SK-N-SH (cell line): ENCODE results near the gene NME3. TPM values are rescaled to one million over a fixed set of nuclear protein-coding genes. Genes with fewer than 3 reads are reported as not detected.

ENCODE experiments used
- CTCF ChIA-PET: fragments of 300-600, 350-600 bp; formaldehyde crosslinking; extraction: SDS; loops from one replicate; lab custom pipeline; 2021; lab: Yijun Ruan, JAX
- POLR2A ChIA-PET: fragments of 350-600 bp; sonication (Branson Sonifier 250); formaldehyde crosslinking; extraction: SDS; loops from one replicate; lab custom pipeline; 2020; ENCODE audit warnings: antibody characterized with exemption, inconsistent platforms; lab: Yijun Ruan, JAX
- DNase-seq: peaks from one replicate; pipeline ENCODE4 v3.0.0; 2012
- H2AFZ ChIP-seq: fragments of 200-600 bp; sonication (generic); 2 replicates; pipeline ENCODE4 v1.8.1; 2016; ENCODE audit warnings: antibody characterized with exemption, mild to moderate bottlenecking, low read depth
- H3F3A ChIP-seq: fragments of 200-600 bp; sonication (generic); replicated peaks from 2 replicates; pipeline ENCODE3; 2016; ENCODE audit warnings: antibody characterized with exemption, mild to moderate bottlenecking; ENCODE audit not compliant: insufficient read depth
- H3K27ac ChIP-seq, 2 experiments: fragments of 200-500 bp in 1 of 2; fragments of 200-600 bp in 1 of 2; sonication (Bioruptor generic) in 1 of 2; sonication (generic), shearing (Covaris generic) in 1 of 2; 2 replicates each; pipeline versions ENCODE4 v1.5.1 to v1.6.1; 2014 to 2016; ENCODE audit warnings: low read depth in 2 of 2, inconsistent platforms in 1 of 2, low read length in 1 of 2, mild to moderate bottlenecking in 1 of 2, mixed read lengths in 1 of 2
- H3K27me3 ChIP-seq: fragments of 200-600 bp; sonication (generic), shearing (Covaris generic); 2 replicates; pipeline ENCODE4 v1.6.1; 2016; ENCODE audit warnings: mixed run types; ENCODE audit not compliant: insufficient read depth
- H3K36me3 ChIP-seq, 2 experiments: fragments of 200-500 bp in 1 of 2; fragments of 200-600 bp in 1 of 2; sonication (Bioruptor generic) in 1 of 2; sonication (generic) in 1 of 2; replicated peaks in 1 of 2; 2 replicates each; pipeline versions ENCODE3 to v1.5.1; 2014 to 2016; ENCODE audit warnings: low read length in 1 of 2, mild to moderate bottlenecking in 1 of 2; ENCODE audit not compliant: insufficient read depth in 2 of 2, control insufficient read depth in 1 of 2
- H3K4me1 ChIP-seq, 2 experiments: fragments of 200-500 bp in 1 of 2; fragments of 200-600 bp in 1 of 2; sonication (Bioruptor generic) in 1 of 2; sonication (generic), shearing (Covaris generic) in 1 of 2; 2 replicates each; pipeline versions ENCODE4 v1.5.1 to v1.6.1; 2014 to 2016; ENCODE audit warnings: low read depth in 1 of 2, low read length in 1 of 2, mixed run types in 1 of 2; ENCODE audit not compliant: insufficient read depth in 2 of 2, control insufficient read depth in 1 of 2
- H3K4me2 ChIP-seq: fragments of 200-600 bp; sonication (generic), shearing (Covaris generic); 2 replicates; pipeline ENCODE4 v1.6.1; 2017; ENCODE audit warnings: mixed run types
- H3K4me3 ChIP-seq, 2 experiments: fragments of 200-500 bp in 1 of 2; fragments of 200-600 bp in 1 of 2; sonication (Bioruptor generic) in 1 of 2; sonication (generic), shearing (Covaris generic) in 1 of 2; 2 replicates each; pipeline versions ENCODE4 v1.5.1 to v1.8.1; 2014 to 2016; ENCODE audit warnings: low read depth in 2 of 2, inconsistent platforms in 1 of 2, low read length in 1 of 2, mild to moderate bottlenecking in 1 of 2, mixed read lengths in 1 of 2, moderate library complexity in 1 of 2
- H3K79me2 ChIP-seq: fragments of 200-600 bp; sonication (generic); 2 replicates; pipeline ENCODE4 v1.8.1; 2017; ENCODE audit warnings: mild to moderate bottlenecking; ENCODE audit not compliant: insufficient read depth
- H3K9ac ChIP-seq: fragments of 200-600 bp; sonication (generic); 2 replicates; pipeline ENCODE4 v1.6.1; 2017; ENCODE audit warnings: mixed run types
- H3K9me2 ChIP-seq: fragments of 200-600 bp; sonication (generic); 2 replicates; pipeline ENCODE4 v1.6.1; 2017; ENCODE audit warnings: mixed run types
- H3K9me3 ChIP-seq: fragments of 200-600 bp; sonication (generic); 2 replicates; pipeline ENCODE4 v1.6.1; 2017; ENCODE audit warnings: mixed run types, mild to moderate bottlenecking, moderate library complexity
- H4K20me1 ChIP-seq: fragments of 200-600 bp; sonication (generic); 2 replicates; pipeline ENCODE4 v1.6.1; 2017; ENCODE audit warnings: mild to moderate bottlenecking, mixed run types; ENCODE audit not compliant: insufficient read depth
- FOSL2 ChIP-seq: IDR thresholded peaks from 2 replicates; pipeline ENCODE4 v1.4.0; 2012; ENCODE audit warnings: low read depth, mild to moderate bottlenecking, moderate library complexity, borderline replicate concordance
- FOXJ3 ChIP-seq: sonication (generic); formaldehyde crosslinking; IDR thresholded peaks from 2 replicates; pipeline ENCODE4 v1.5.1; 2020; ENCODE audit warnings: mild to moderate bottlenecking, missing genetic modification reagents
- FOXM1 ChIP-seq: IDR thresholded peaks from 2 replicates; pipeline ENCODE4 v1.4.0; 2012; ENCODE audit warnings: low read depth, mild to moderate bottlenecking
- GABPA ChIP-seq: IDR thresholded peaks from 2 replicates; pipeline ENCODE4 v1.4.0; 2012; ENCODE audit warnings: low read depth, mild to moderate bottlenecking
- GATA2 ChIP-seq: sonication (generic); formaldehyde crosslinking; IDR thresholded peaks from 2 replicates; pipeline ENCODE4 v1.5.0; 2020; ENCODE audit warnings: mild to moderate bottlenecking, missing genetic modification reagents
- JUND ChIP-seq: IDR thresholded peaks from 2 replicates; pipeline ENCODE4 v1.4.0; 2012
- MEF2A ChIP-seq: IDR thresholded peaks from 2 replicates; pipeline ENCODE4 v1.4.0; 2012; ENCODE audit warnings: low read depth, borderline replicate concordance
- POLR2AphosphoS5 ChIP-seq: IDR thresholded peaks from 2 replicates; pipeline ENCODE4 v1.6.1; 2012; ENCODE audit warnings: low read depth, low read length
- RFX5 ChIP-seq: IDR thresholded peaks from 2 replicates; pipeline ENCODE4 v1.6.1; 2012; ENCODE audit warnings: mild to moderate bottlenecking, improper control_type of control experiment, low read length
- TAF1 ChIP-seq: IDR thresholded peaks from 2 replicates; pipeline ENCODE4 v1.6.1; 2012; ENCODE audit warnings: low read depth, mild to moderate bottlenecking, low read length, moderate library complexity, borderline replicate concordance
- YY1 ChIP-seq: IDR thresholded peaks from 2 replicates; pipeline ENCODE4 v1.4.0; 2012; ENCODE audit warnings: low read depth, mild to moderate bottlenecking
- WGBS: methylation state at CpG from one replicate; pipeline ENCODE4 v1.1.6; 2017; ENCODE audit warnings: low lambda C conversion rate; 5-methylcytosine and 5-hydroxymethylcytosine counted together
- polyA plus RNA-seq, 3 experiments: library from polyadenylated mRNA; depleted of rRNA; stranded (reverse); fragments of >200 nt; gene quantifications; 2 replicates each; pipeline ENCODE4 v1.2.3, GENCODE V29; 2012
- TF ChIP-seq, protein P1 (sequence below): fragments of 200-600 bp; sonication (generic); IDR thresholded peaks from 2 replicates; pipeline ENCODE4 v1.6.1; 2017; ENCODE audit warnings: antibody characterized with exemption, mild to moderate bottlenecking, moderate library complexity
- TF ChIP-seq, protein P2 (sequence below): IDR thresholded peaks from 2 replicates; pipeline ENCODE4 v1.6.1; 2012; ENCODE audit warnings: mild to moderate bottlenecking, low read depth, low read length, moderate library complexity
- TF ChIP-seq, protein P3 (sequence below): IDR thresholded peaks from 2 replicates; pipeline ENCODE4 v1.4.0; 2012; ENCODE audit warnings: low read depth
- TF ChIP-seq, protein P4 (sequence below): fragments of 150-350 bp; IDR thresholded peaks from 2 replicates; pipeline ENCODE4 v1.6.1; 2017; ENCODE audit warnings: antibody characterized with exemption, low read length, low read depth, borderline replicate concordance
- TF ChIP-seq, protein P5 (sequence below): IDR thresholded peaks from 2 replicates; pipeline ENCODE4 v1.4.0; 2012; ENCODE audit warnings: low read depth, borderline replicate concordance
- TF ChIP-seq, protein P6 (sequence below): IDR thresholded peaks from 2 replicates; pipeline ENCODE4; 2012

The NME3 gene
- polyA plus RNA-seq, 1 of the 3 experiments (the other 2 are of a cell fraction), result 77.2 TPM

DNA sequence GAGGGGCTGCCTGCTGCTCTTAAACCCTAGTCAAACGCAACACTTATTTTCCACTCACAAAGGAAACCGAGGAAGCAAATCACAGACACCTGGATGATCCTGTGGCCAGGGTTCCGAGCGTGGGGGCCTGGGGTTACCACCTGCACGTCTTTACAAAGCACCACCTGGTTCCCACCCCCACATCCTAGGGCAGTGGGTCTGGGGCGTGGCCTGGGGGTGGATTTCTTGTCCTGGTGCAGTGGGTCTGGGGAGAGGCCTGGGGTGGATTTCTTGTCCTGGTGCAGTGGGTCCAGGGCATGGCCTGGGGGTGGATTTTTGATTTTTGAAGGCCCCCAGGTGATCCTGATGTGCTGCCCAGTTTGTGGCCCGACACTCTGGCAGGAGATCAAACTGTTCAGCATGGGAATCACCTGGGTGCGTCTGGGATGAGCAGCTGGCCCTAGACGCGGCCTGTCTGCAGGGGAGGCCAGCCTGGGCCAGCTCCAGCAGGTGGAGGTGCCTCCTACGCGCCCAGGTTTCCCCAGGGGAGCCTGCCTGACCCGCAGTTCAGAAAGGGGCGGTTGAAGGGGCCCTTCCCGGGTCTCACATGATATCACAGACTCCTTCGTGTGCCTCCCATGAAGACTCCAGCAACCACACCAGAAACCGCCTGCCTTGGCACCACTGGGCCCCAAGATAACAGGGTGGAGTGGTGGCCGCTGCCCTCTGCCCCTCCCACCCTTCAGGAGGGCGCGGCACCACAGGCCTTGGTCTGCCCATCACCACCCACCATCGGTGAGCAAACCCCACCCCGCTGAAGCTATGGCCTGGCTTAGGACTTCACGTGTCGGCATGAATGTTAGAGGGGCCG lies 49.0 kb upstream of the NME3 start:
- TF ChIP-seq FOXM1, result no peak
- no peak for TF ChIP-seq YY1
- TF ChIP-seq, protein P1, sequence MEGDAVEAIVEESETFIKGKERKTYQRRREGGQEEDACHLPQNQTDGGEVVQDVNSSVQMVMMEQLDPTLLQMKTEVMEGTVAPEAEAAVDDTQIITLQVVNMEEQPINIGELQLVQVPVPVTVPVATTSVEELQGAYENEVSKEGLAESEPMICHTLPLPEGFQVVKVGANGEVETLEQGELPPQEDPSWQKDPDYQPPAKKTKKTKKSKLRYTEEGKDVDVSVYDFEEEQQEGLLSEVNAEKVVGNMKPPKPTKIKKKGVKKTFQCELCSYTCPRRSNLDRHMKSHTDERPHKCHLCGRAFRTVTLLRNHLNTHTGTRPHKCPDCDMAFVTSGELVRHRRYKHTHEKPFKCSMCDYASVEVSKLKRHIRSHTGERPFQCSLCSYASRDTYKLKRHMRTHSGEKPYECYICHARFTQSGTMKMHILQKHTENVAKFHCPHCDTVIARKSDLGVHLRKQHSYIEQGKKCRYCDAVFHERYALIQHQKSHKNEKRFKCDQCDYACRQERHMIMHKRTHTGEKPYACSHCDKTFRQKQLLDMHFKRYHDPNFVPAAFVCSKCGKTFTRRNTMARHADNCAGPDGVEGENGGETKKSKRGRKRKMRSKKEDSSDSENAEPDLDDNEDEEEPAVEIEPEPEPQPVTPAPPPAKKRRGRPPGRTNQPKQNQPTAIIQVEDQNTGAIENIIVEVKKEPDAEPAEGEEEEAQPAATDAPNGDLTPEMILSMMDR, result no peak
- TF ChIP-seq TAF1, result no peak
- TF ChIP-seq, protein P2, sequence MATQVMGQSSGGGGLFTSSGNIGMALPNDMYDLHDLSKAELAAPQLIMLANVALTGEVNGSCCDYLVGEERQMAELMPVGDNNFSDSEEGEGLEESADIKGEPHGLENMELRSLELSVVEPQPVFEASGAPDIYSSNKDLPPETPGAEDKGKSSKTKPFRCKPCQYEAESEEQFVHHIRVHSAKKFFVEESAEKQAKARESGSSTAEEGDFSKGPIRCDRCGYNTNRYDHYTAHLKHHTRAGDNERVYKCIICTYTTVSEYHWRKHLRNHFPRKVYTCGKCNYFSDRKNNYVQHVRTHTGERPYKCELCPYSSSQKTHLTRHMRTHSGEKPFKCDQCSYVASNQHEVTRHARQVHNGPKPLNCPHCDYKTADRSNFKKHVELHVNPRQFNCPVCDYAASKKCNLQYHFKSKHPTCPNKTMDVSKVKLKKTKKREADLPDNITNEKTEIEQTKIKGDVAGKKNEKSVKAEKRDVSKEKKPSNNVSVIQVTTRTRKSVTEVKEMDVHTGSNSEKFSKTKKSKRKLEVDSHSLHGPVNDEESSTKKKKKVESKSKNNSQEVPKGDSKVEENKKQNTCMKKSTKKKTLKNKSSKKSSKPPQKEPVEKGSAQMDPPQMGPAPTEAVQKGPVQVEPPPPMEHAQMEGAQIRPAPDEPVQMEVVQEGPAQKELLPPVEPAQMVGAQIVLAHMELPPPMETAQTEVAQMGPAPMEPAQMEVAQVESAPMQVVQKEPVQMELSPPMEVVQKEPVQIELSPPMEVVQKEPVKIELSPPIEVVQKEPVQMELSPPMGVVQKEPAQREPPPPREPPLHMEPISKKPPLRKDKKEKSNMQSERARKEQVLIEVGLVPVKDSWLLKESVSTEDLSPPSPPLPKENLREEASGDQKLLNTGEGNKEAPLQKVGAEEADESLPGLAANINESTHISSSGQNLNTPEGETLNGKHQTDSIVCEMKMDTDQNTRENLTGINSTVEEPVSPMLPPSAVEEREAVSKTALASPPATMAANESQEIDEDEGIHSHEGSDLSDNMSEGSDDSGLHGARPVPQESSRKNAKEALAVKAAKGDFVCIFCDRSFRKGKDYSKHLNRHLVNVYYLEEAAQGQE, result no peak
- TF ChIP-seq FOXJ3 (CRISPR knock-in tag), result no peak
- TF ChIP-seq GABPA, result no peak
- TF ChIP-seq JUND, result no peak
- TF ChIP-seq RFX5, result no peak
- TF ChIP-seq MEF2A, result no peak
- TF ChIP-seq, protein P3, sequence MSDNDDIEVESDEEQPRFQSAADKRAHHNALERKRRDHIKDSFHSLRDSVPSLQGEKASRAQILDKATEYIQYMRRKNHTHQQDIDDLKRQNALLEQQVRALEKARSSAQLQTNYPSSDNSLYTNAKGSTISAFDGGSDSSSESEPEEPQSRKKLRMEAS, result no peak
- TF ChIP-seq, protein P4, sequence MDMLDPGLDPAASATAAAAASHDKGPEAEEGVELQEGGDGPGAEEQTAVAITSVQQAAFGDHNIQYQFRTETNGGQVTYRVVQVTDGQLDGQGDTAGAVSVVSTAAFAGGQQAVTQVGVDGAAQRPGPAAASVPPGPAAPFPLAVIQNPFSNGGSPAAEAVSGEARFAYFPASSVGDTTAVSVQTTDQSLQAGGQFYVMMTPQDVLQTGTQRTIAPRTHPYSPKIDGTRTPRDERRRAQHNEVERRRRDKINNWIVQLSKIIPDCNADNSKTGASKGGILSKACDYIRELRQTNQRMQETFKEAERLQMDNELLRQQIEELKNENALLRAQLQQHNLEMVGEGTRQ, result no peak
- TF ChIP-seq, protein P5, sequence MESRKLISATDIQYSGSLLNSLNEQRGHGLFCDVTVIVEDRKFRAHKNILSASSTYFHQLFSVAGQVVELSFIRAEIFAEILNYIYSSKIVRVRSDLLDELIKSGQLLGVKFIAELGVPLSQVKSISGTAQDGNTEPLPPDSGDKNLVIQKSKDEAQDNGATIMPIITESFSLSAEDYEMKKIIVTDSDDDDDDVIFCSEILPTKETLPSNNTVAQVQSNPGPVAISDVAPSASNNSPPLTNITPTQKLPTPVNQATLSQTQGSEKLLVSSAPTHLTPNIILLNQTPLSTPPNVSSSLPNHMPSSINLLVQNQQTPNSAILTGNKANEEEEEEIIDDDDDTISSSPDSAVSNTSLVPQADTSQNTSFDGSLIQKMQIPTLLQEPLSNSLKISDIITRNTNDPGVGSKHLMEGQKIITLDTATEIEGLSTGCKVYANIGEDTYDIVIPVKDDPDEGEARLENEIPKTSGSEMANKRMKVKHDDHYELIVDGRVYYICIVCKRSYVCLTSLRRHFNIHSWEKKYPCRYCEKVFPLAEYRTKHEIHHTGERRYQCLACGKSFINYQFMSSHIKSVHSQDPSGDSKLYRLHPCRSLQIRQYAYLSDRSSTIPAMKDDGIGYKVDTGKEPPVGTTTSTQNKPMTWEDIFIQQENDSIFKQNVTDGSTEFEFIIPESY, result no peak
- TF ChIP-seq GATA2 (CRISPR knock-in tag), result no peak
- no peak for TF ChIP-seq FOSL2
- TF ChIP-seq POLR2AphosphoS5, result no peak
- TF ChIP-seq, protein P6, sequence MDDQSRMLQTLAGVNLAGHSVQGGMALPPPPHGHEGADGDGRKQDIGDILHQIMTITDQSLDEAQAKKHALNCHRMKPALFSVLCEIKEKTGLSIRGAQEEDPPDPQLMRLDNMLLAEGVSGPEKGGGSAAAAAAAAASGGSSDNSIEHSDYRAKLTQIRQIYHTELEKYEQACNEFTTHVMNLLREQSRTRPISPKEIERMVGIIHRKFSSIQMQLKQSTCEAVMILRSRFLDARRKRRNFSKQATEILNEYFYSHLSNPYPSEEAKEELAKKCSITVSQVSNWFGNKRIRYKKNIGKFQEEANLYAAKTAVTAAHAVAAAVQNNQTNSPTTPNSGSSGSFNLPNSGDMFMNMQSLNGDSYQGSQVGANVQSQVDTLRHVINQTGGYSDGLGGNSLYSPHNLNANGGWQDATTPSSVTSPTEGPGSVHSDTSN, result no peak
- Histone ChIP-seq H3K79me2 (peaks cover 23% of the 10 kb centered on the region; the same call in 1 of the 2 replicates), H3K9me2 (no peaks in the 10 kb centered on the region), H4K20me1 (no peaks in the 10 kb centered on the region), H3K9me3 (no peaks in the 10 kb centered on the region), H3F3A (no peaks in the 10 kb centered on the region), H3K4me1 (peaks cover 0 to under 1% of the 10 kb centered on the region in 2 experiments; a peak in 1 of 4 replicates), H3K36me3 (peaks cover 0 to 15% of the 10 kb centered on the region in 2 experiments), H3K4me2 (no peak overlapping the region), H3K27ac (no peak overlapping the region), H3K9ac (no peak overlapping the region), H2AFZ (no peak overlapping the region), H3K27me3 (no peaks in the 10 kb centered on the region), H3K4me3 (no peak overlapping the region)
- ChIA-PET POLR2A (interaction anchor here (0.7 kb wide), 1 partner anchor 12 kb away, joined by 3 read pairs; no protein-coding TSS in a partner anchor), CTCF (no interaction called here)
- DNase-seq, result no peak
- 98% methylated on average over 19 of the region's 25 CpGs for WGBS
